ENCODE data around the gene NFYB. TPM values are rescaled to one million over a fixed set of nuclear protein-coding genes. Genes with fewer than 3 reads are reported as not detected.

Gene NFYB
- total RNA-seq, 3 donors from 2014 or later: 51.1 to 59.3 (median 54.2) TPM

DNA sequence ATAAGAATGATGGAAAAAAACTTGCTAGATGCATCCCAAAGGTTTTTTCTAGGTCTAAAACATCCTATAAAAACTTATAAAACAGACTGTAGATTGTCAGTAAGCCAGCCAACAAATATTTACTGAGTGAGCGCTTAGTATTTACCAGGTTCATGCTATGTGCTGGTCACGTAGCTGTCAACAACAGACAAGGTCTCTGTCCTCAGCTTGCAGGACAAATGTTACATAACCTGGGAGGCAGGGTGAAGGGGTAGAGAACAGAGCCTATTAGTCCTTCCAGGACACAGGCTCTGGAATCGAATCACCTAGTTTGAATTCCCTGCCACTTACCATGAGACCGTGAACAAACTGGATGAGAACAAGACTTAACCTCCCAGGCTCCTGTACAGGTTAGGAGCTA lies 6.4 kb downstream of the NFYB start:
- peaks cover 4% of the 10 kb centered on the region for H3K36me3 ChIP-seq
- DNase-seq (ENCODE audit: low spot score in 2 of 2): no peak

DNA sequence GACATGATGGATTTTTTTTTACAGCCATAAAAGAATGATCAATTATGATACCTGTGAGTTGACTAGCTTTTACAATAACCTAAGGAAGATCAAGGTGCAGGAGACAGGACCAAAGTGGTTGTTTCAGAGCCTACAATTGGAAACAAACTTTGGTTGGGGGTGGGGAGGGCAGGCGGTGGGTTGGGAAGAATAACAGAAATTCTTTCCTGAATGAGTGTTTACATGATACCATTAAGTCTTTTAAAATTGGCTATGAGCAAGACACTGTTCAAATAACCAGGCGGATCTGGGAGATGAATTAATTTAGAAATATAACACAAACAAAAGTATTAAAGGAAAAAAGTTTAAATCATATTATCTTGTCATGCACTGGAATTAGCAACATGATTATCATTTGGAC lies 7.2 kb downstream of the NFYB start:
- no peak for DNase-seq (ENCODE audit: low spot score in 2 of 2)
- H3K27ac ChIP-seq: no peak overlapping the region
- H3K4me1 ChIP-seq: no peaks in the 10 kb centered on the region

More for the DNA sequence above, 6.4 kb downstream of the NFYB start:
- Histone ChIP-seq H3K27me3 (no peaks in the 10 kb centered on the region), H3K27ac (no peak overlapping the region), H3K4me1 (peaks cover 0 to 2% of the 10 kb centered on the region in 2 donors), H3K4me3 (no peak overlapping the region), H3K9me3 (no peaks in the 10 kb centered on the region)
- TF ChIP-seq, protein P1, sequence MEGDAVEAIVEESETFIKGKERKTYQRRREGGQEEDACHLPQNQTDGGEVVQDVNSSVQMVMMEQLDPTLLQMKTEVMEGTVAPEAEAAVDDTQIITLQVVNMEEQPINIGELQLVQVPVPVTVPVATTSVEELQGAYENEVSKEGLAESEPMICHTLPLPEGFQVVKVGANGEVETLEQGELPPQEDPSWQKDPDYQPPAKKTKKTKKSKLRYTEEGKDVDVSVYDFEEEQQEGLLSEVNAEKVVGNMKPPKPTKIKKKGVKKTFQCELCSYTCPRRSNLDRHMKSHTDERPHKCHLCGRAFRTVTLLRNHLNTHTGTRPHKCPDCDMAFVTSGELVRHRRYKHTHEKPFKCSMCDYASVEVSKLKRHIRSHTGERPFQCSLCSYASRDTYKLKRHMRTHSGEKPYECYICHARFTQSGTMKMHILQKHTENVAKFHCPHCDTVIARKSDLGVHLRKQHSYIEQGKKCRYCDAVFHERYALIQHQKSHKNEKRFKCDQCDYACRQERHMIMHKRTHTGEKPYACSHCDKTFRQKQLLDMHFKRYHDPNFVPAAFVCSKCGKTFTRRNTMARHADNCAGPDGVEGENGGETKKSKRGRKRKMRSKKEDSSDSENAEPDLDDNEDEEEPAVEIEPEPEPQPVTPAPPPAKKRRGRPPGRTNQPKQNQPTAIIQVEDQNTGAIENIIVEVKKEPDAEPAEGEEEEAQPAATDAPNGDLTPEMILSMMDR (IDR thresholded peaks at IDR 0.05): no peak
- no peak for TF ChIP-seq POLR2A (IDR thresholded peaks at IDR 0.05)
- TF ChIP-seq POLR2AphosphoS5 (IDR thresholded peaks at IDR 0.05): no peak
- intact Hi-C loops (cut with DNase I; ENCODE audit: low total_unique reads): no loop called here

DNA sequence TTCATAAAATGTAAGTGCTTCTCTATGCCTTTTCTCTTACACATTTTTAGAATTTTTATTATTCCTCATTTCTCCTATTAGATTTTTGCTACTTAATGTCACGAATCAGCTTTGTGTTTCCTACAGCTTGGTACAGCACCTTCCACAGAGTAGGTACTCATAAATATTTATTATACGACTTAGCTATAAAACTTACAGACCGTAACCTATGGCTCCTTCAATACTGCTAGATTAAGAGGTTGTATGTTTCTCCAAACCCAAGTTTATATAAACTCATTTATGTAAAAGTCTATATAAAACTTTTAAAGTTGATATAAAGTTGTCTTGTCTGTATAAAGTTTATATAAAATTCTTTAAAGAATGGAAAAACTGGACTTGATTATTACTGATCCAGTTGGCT lies 11.5 kb downstream of the NFYB start:
- Histone ChIP-seq H3K4me3 (no peak overlapping the region), H3K27me3 (no peaks in the 10 kb centered on the region), H3K9me3 (no peaks in the 10 kb centered on the region), H3K4me1 (no peaks in the 10 kb centered on the region), H3K27ac (no peak overlapping the region), H3K36me3 (peaks cover 11% of the 10 kb centered on the region)
- no peak for DNase-seq (ENCODE audit: low spot score in 2 of 2)
- intact Hi-C loops (cut with DNase I; ENCODE audit: low total_unique reads): no loop called here
- TF ChIP-seq, protein P1 (IDR thresholded peaks at IDR 0.05): no peak
- TF ChIP-seq POLR2AphosphoS5 (IDR thresholded peaks at IDR 0.05) (no peak), POLR2A (IDR thresholded peaks at IDR 0.05) (no peak)

More for the DNA sequence above, 7.2 kb downstream of the NFYB start:
- no peaks in the 10 kb centered on the region for H3K27me3 ChIP-seq
- H3K36me3 ChIP-seq: peaks cover 11% of the 10 kb centered on the region
- intact Hi-C loops (cut with DNase I; ENCODE audit: low total_unique reads): no loop called here
- no peak overlapping the region for H3K4me3 ChIP-seq
- TF ChIP-seq POLR2A (IDR thresholded peaks at IDR 0.05) (no peak), POLR2AphosphoS5 (IDR thresholded peaks at IDR 0.05) (no peak)
- TF ChIP-seq, protein P1 (IDR thresholded peaks at IDR 0.05): no peak
- no peaks in the 10 kb centered on the region for H3K9me3 ChIP-seq

DNA sequence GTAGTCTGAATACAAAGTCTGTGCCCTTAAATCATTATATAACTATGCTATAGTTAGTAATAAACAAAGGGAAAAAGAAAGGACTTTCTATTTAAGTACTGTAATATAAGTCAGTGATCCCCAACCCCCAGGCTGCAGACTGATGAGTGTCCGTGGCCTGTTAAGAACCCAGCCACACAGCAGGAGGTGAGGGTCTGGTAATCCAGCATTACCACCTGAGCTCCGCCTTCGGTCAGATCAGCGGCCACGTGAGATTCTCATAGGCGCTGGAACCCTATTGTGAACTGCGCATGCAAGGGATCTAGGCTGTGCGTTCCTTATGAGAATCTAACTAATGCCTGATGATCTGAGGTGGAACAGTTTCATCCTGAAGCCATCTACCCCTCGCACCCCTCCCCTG lies 15.7 kb downstream of the NFYB start:
- Histone ChIP-seq H3K9me3 (no peaks in the 10 kb centered on the region), H3K4me1 (no peaks in the 10 kb centered on the region), H3K27me3 (no peaks in the 10 kb centered on the region), H3K36me3 (peaks cover 11% of the 10 kb centered on the region), H3K27ac (no peak overlapping the region), H3K4me3 (no peak overlapping the region)
- no peak for DNase-seq (ENCODE audit: low spot score in 2 of 2)
- intact Hi-C loops (cut with DNase I; ENCODE audit: low total_unique reads): no loop called here
- TF ChIP-seq POLR2AphosphoS5 (IDR thresholded peaks at IDR 0.05) (no peak), POLR2A (IDR thresholded peaks at IDR 0.05) (no peak)
- TF ChIP-seq, protein P1 (IDR thresholded peaks at IDR 0.05): no peak

DNA sequence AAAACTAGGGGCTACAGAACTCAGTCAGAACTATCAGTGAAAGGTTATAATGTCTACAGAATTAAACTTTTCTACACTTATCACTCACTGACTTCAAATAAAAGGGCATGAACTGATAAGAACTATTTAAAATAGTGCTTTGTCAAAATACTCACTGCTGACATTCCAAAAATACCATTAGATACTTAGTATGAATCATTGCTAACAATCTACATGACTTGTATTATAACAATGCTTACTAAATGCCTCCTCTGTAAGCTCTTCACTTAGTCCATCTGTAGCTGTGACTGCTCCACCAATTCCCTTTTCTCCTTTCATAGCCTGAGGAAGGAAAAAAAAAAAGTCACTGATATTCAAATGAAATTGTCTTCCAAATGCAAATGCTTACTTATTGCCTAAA lies 17.0 kb downstream of the NFYB start:
- intact Hi-C loops (cut with DNase I; ENCODE audit: low total_unique reads): no loop called here
- H3K27me3 ChIP-seq: no peaks in the 10 kb centered on the region
- H3K4me3 ChIP-seq: no peak overlapping the region
- DNase-seq (ENCODE audit: low spot score in 2 of 2): no peak
- H3K27ac ChIP-seq: no peak overlapping the region
- H3K9me3 ChIP-seq: no peaks in the 10 kb centered on the region
- H3K4me1 ChIP-seq: no peaks in the 10 kb centered on the region
- TF ChIP-seq POLR2AphosphoS5 (IDR thresholded peaks at IDR 0.05) (no peak), POLR2A (IDR thresholded peaks at IDR 0.05) (no peak)
- TF ChIP-seq, protein P1 (IDR thresholded peaks at IDR 0.05): no peak
- peaks cover under 1% of the 10 kb centered on the region for H3K36me3 ChIP-seq
